ENCODE results near the gene RANBP3L. TPM values are rescaled to one million over a fixed set of nuclear protein-coding genes. Genes with fewer than 3 reads are reported as not detected.

Gene RANBP3L
- total RNA-seq, 1 donor from 2014 or later, result 7.1 TPM

GRCh38 chr5:36270175-36270574 lies 31.5 kb downstream of the RANBP3L start:
- intact Hi-C loops (cut with DNase I), result no loop called here
- Histone ChIP-seq H3K4me1 (peaks cover 7% of the 10 kb centered on the region), H3K27me3 (no peaks in the 10 kb centered on the region), H3K9me3 (no peaks in the 10 kb centered on the region), H3K27ac (no peak overlapping the region), H3K36me3 (no peaks in the 10 kb centered on the region), H3K4me3 (no peak overlapping the region)
- ATAC-seq (no peak), DNase-seq (no peak)
- TF ChIP-seq, protein P1, sequence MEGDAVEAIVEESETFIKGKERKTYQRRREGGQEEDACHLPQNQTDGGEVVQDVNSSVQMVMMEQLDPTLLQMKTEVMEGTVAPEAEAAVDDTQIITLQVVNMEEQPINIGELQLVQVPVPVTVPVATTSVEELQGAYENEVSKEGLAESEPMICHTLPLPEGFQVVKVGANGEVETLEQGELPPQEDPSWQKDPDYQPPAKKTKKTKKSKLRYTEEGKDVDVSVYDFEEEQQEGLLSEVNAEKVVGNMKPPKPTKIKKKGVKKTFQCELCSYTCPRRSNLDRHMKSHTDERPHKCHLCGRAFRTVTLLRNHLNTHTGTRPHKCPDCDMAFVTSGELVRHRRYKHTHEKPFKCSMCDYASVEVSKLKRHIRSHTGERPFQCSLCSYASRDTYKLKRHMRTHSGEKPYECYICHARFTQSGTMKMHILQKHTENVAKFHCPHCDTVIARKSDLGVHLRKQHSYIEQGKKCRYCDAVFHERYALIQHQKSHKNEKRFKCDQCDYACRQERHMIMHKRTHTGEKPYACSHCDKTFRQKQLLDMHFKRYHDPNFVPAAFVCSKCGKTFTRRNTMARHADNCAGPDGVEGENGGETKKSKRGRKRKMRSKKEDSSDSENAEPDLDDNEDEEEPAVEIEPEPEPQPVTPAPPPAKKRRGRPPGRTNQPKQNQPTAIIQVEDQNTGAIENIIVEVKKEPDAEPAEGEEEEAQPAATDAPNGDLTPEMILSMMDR (IDR thresholded peaks at IDR 0.05), result no peak

DNA sequence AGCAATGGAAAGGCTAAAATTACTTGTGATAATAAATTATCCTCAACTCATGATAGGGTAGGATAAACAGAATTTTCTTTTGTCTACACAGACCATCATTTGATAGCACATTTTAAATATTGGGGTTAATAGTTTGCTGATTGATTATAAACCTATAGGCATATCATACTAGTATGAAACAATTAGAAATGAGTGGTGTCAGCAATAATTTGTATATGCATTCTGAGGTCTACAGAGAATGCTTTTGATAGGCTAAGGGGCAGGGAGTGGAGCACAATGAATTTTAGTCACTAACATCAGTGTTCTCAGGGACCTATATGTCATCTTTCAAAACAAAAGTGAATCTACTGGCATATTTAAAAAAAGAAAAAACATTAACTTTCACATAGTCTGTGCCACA lies 32.2 kb downstream of the RANBP3L start:
- Histone ChIP-seq H3K27me3 (no peaks in the 10 kb centered on the region), H3K9me3 (no peaks in the 10 kb centered on the region), H3K27ac (no peak overlapping the region), H3K4me3 (no peak overlapping the region), H3K4me1 (peaks cover 7% of the 10 kb centered on the region), H3K36me3 (no peaks in the 10 kb centered on the region)
- ATAC-seq (no peak), DNase-seq (no peak)
- intact Hi-C loops (cut with DNase I), result no loop called here
- TF ChIP-seq, protein P1 (IDR thresholded peaks at IDR 0.05), result no peak

DNA sequence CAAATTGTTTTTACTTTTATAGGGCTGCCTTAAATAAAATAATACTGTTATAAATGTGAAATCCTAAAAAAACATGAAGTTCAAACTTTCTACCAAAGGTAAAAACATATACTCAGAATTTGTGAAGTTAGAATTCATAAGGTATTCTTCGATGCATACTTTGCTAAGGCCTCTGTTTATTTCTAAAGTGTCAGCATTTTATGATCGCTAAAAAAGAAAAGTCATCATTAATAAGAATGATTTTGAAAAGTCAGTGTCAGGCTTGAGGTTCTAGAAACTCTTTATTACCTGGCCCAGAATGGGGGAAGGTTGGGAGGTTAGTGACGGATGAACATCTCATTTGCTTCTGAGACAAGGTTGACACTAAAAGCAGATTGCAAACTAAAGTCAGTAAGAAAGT lies 33.8 kb downstream of the RANBP3L start:
- no peak overlapping the region for H3K27ac ChIP-seq
- TF ChIP-seq, protein P1 (IDR thresholded peaks at IDR 0.05), result no peak
- no peak for DNase-seq
- H3K36me3 ChIP-seq, result no peaks in the 10 kb centered on the region
- no peaks in the 10 kb centered on the region for H3K4me1 ChIP-seq
- no peak overlapping the region for H3K4me3 ChIP-seq
- ATAC-seq, result no peak
- no peaks in the 10 kb centered on the region for H3K9me3 ChIP-seq
- intact Hi-C loops (cut with DNase I), result no loop called here
- H3K27me3 ChIP-seq, result no peaks in the 10 kb centered on the region

- no peak overlapping the region for H3K4me3 ChIP-seq
- no peak for DNase-seq
- TF ChIP-seq, protein P1 (IDR thresholded peaks at IDR 0.05), result no peak
- H3K4me1 ChIP-seq, result no peaks in the 10 kb centered on the region
- no peaks in the 10 kb centered on the region for H3K9me3 ChIP-seq
- H3K27me3 ChIP-seq, result no peaks in the 10 kb centered on the region
- H3K36me3 ChIP-seq, result no peaks in the 10 kb centered on the region
- no peak for ATAC-seq
- intact Hi-C loops (cut with DNase I), result no loop called here
- H3K27ac ChIP-seq, result no peak overlapping the region
Measured at GRCh38 chr5:36264202-36264760, 37.4 kb downstream of the RANBP3L start.

GRCh38 chr5:36261186-36261585 lies 40.5 kb downstream of the RANBP3L start:
- no peak overlapping the region for H3K4me3 ChIP-seq
- intact Hi-C loops (cut with DNase I), result no loop called here
- H3K36me3 ChIP-seq, result no peaks in the 10 kb centered on the region
- TF ChIP-seq, protein P1 (IDR thresholded peaks at IDR 0.05), result no peak
- H3K4me1 ChIP-seq, result no peaks in the 10 kb centered on the region
- no peak overlapping the region for H3K27ac ChIP-seq
- no peaks in the 10 kb centered on the region for H3K9me3 ChIP-seq
- no peak for ATAC-seq
- no peaks in the 10 kb centered on the region for H3K27me3 ChIP-seq
- DNase-seq, result no peak

DNA sequence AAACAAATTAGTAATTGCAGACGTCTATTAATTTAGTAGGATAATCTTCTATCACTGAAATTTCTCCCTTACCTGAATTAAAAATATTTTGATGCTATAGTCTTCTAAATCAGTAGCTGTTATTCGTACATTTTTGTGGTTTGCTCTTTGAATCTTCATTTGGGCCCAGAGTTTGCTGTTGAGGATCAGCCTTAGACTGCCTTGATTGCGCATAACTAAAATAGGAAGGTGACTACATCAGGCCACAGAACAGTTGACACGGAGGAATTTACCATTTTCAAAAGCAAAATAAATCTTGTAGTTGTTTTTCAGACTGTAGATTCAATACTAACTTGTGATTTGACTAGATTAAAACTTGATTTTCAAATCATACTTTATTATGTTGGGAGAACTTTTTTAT lies 48.1 kb downstream of the RANBP3L start:
- H3K4me1 ChIP-seq, result no peaks in the 10 kb centered on the region
- H3K9me3 ChIP-seq, result no peaks in the 10 kb centered on the region
- TF ChIP-seq, protein P1 (IDR thresholded peaks at IDR 0.05), result no peak
- no peaks in the 10 kb centered on the region for H3K36me3 ChIP-seq
- H3K4me3 ChIP-seq, result no peak overlapping the region
- no peaks in the 10 kb centered on the region for H3K27me3 ChIP-seq
- intact Hi-C loops (cut with DNase I), result no loop called here
- no peak overlapping the region for H3K27ac ChIP-seq
- ATAC-seq (no peak), DNase-seq (no peak)
